Smooth muscle cell of the coronary artery (primary cell): ENCODE results near the gene PGLYRP4. TPM values are rescaled to one million over a fixed set of nuclear protein-coding genes. Genes with fewer than 3 reads are reported as not detected.

Experiments
- total RNA-seq: library from RNA; depleted of rRNA; stranded (reverse); fragments of >200 nt; gene quantifications from 2 replicates; pipeline ENCODE4 v1.2.3, GENCODE V29; 2014; ENCODE audit warnings: low replicate concordance

The PGLYRP4 gene
- total RNA-seq: not detected in 2 replicates

DNA sequence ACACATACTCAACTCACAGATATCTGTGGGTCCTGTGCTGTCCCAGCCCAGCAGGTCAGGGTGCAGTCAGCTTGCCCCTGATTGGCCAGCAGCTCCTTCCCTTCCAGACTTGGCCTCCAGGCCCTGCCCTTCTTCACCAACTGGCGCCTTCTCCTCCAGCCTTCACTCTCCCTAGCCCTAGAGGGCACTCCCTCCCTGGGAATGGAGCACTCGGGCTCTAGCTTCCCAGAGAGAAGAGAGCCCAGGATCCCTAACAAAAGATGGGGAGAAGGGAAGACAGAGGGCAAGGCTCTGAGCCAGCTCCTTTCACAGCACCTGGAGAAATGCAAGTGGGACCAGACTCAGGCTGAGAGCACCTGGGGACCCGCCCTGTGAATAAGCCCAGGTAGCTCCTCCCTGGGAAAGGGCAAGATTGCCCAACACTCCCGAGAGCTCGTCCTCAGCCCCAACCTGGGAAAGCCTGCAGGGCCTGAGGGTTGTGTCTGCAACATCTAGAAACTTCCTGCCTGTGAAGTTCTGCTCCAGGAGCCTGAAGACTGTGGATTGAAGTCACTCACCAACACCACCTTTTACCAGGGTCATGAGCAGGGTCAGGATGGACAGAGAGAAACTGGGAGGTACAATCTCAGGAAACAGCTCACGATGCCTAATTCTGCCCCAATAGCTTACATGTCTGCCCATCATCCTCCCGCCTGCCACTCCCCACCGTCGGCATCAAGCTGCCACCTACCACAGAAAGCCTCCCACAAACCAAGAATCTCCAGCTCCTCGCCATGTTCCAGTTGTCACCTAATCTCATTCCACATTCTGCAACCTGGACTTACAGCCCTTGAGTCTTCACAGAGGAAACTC lies at the start of gene PGLYRP4:
TSS of gene PGLYRP4 (minus strand) at position 331 of the 852 bp plus-strand sequence. CDS start 909 bp downstream, outside the sequence.

GRCh38 chr1:153390938-153391710 lies 42.5 kb upstream of the PGLYRP4 start, which contains the start of gene S100A8:
Gene S100A8, minus strand, starts transcription at chr1:153391073. Its CDS starts 538 bp downstream, at chr1:153390535.

GRCh38 chr1:153375511-153375910 lies 26.9 kb upstream of the PGLYRP4 start, which contains the start of gene S100A12:
Gene S100A12, minus strand, starts transcription at chr1:153375621. Its CDS starts 1,029 bp downstream, at chr1:153374592.

DNA sequence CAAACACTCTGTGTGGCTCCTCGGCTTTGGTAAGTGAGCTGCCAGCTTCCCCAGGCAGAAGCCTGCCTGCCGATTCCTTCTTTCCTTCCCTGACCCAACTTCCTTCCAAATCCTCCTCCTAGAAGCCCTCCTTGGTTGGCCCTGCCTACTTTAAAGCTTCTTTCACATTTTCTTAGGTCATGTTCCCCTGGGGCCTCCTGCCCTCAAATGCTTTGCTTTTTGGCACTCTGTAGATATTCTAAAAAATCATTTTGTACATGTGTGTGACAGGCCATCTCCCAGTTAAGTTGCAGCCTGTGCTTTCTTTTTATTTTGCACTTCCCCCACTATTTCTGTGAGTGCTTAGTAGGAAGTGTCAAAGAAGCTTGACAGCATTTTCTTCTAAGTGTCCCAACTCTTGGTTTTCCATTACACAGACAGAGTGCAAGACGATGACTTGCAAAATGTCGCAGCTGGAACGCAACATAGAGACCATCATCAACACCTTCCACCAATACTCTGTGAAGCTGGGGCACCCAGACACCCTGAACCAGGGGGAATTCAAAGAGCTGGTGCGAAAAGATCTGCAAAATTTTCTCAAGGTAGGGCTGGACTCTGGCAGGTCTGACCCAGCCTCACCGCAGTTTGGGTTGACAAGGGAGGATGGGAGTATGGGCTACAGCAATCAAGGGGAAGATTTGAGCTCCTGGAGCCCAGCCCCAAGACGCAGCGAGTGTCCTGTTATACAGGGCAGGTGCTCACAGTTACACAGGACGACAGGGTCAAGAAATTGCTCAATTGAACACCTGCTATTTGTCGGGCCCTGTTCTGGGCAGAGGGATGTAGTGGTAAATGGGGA lies 9.4 kb upstream of the PGLYRP4 start, which contains the start of gene S100A9:
TSS of gene S100A9 (plus strand) at position 2 of the 838 bp plus-strand sequence. CDS start at position 432, 430 bp downstream.

GRCh38 chr1:153312570-153313186 lies 36.0 kb downstream of the PGLYRP4 start, which contains the start of gene PGLYRP3:
Gene PGLYRP3, minus strand, starts transcription at chr1:153312952. Its CDS starts 2,287 bp downstream, at chr1:153310665.

Other genes with a start within 250 kb of the PGLYRP4 start
- not detected in 2 replicates for gene SPRR2F, start 235.3 kb downstream of the PGLYRP4 start, total RNA-seq
- not detected in 2 replicates for gene SPRR2G, start 198.0 kb downstream of the PGLYRP4 start, total RNA-seq
- not detected in 2 replicates for gene LELP1, start 145.4 kb downstream of the PGLYRP4 start, total RNA-seq
- not detected in 2 replicates for gene PRR9, start 131.3 kb downstream of the PGLYRP4 start, total RNA-seq
- gene LORICRIN, start 89.2 kb downstream of the PGLYRP4 start, total RNA-seq: not detected in 2 replicates
- gene PGLYRP3, start 35.9 kb downstream of the PGLYRP4 start, total RNA-seq: not detected in 2 replicates
- not detected in 2 replicates for gene S100A9, start 9.0 kb upstream of the PGLYRP4 start, total RNA-seq
- gene S100A12, start 26.8 kb upstream of the PGLYRP4 start, total RNA-seq: not detected in 2 replicates
- gene S100A8, start 42.2 kb upstream of the PGLYRP4 start, total RNA-seq: not detected in 2 replicates
- not detected in 2 replicates for gene S100A7A, start 67.7 kb upstream of the PGLYRP4 start, total RNA-seq
- not detected in 2 replicates for gene S100A7, start 111.8 kb upstream of the PGLYRP4 start, total RNA-seq
- 1,802 and 2,597 TPM in 2 replicates for gene S100A6, start 187.2 kb upstream of the PGLYRP4 start, total RNA-seq
- not detected in 2 replicates for gene S100A5, start 192.1 kb upstream of the PGLYRP4 start, total RNA-seq
- gene S100A4, start 197.0 kb upstream of the PGLYRP4 start, total RNA-seq: 109 and 280 TPM in 2 replicates
- gene S100A3, start 200.4 kb upstream of the PGLYRP4 start, total RNA-seq: 5.0 and 7.3 TPM in 2 replicates
- gene S100A2, start 217.0 kb upstream of the PGLYRP4 start, total RNA-seq: 1.1 and 3.5 TPM in 2 replicates